IMR-90 (cell line): Measurements from ENCODE around the gene NTM. TPM values are rescaled to one million over a fixed set of nuclear protein-coding genes. Genes with fewer than 3 reads are reported as not detected.

Source experiments
- ATAC-seq: fragments of 200-7000 bp; cut with Tn5 transposase; 2 replicates; pipeline ENCODE4 v1.9.1; 2020; ENCODE audit warnings: low read depth, mild to moderate bottlenecking, moderate library complexity
- BruUV-seq: library from RNA; stranded (reverse); fragments of 400-500 nt; replicated peaks from 2 replicates; lab custom pipeline; 2021; lab: Mats Ljungman, UMichigan
- CTCF ChIA-PET: fragments of 300-600 bp; formaldehyde crosslinking; extraction: SDS; loops from one replicate; lab custom pipeline; 2021; ENCODE audit warnings: antibody characterized with exemption; lab: Yijun Ruan, JAX
- POLR2A ChIA-PET: fragments of 300-600 bp; sonication (Branson Sonifier 250); formaldehyde crosslinking; loops from one replicate; lab custom pipeline; 2022; ENCODE audit warnings: antibody characterized with exemption; ENCODE audit not compliant: unreplicated experiment; lab: Charles Lee
- DNase-seq: peaks from one replicate; pipeline ENCODE4 v3.0.0; 2013
- H2AFZ ChIP-seq: replicated peaks from 2 replicates; pipeline ENCODE3; 2013; ENCODE audit warnings: low read length, mild to moderate bottlenecking; ENCODE audit not compliant: poor library complexity
- H2AK5ac ChIP-seq: 2 replicates; pipeline ENCODE4 v1.6.1; 2013; ENCODE audit warnings: low read depth, low read length, inconsistent platforms
- H2AK9ac ChIP-seq: replicated peaks from 2 replicates; pipeline ENCODE3; 2013; ENCODE audit warnings: mild to moderate bottlenecking, low read depth, low read length, moderate library complexity; ENCODE audit not compliant: poor library complexity
- H2BK120ac ChIP-seq: 2 replicates; pipeline ENCODE4 v1.6.1; 2013; ENCODE audit warnings: low read depth, low read length, inconsistent platforms
- H2BK15ac ChIP-seq: 3 replicates; pipeline ENCODE4 v1.6.1; 2013; ENCODE audit warnings: low read depth, low read length, inconsistent platforms
- H2BK20ac ChIP-seq: 2 replicates; pipeline ENCODE4 v1.6.1; 2013; ENCODE audit warnings: low read depth, mild to moderate bottlenecking, inconsistent platforms, low read length, moderate library complexity
- H2BK5ac ChIP-seq: 2 replicates; pipeline ENCODE4 v1.6.1; 2013; ENCODE audit warnings: mild to moderate bottlenecking, low read depth, low read length, inconsistent platforms; ENCODE audit not compliant: poor library complexity, severe bottlenecking
- H3K14ac ChIP-seq: replicated peaks from 2 replicates; pipeline ENCODE4 v1.6.1; 2013; ENCODE audit warnings: low read depth, low read length, inconsistent platforms
- H3K18ac ChIP-seq: 2 replicates; pipeline ENCODE4 v1.6.1; 2013; ENCODE audit warnings: low read depth, low read length, control low read depth
- H3K23ac ChIP-seq: 2 replicates; pipeline ENCODE4 v1.6.1; 2013; ENCODE audit warnings: low read depth, low read length, inconsistent platforms
- H3K27ac ChIP-seq: 2 replicates; pipeline ENCODE4 v1.5.1; 2013; ENCODE audit warnings: mild to moderate bottlenecking, control low read depth, low read length; ENCODE audit not compliant: insufficient read depth
- H3K27me3 ChIP-seq: 2 replicates; pipeline ENCODE4 v1.6.1; 2013; ENCODE audit warnings: low read length; ENCODE audit not compliant: control insufficient read depth, insufficient read depth
- H3K36me3 ChIP-seq: 2 replicates; pipeline ENCODE4 v1.6.1; 2013; ENCODE audit warnings: low read length, mixed read lengths; ENCODE audit not compliant: control insufficient read depth, insufficient read depth
- H3K4ac ChIP-seq: 2 replicates; pipeline ENCODE4 v1.6.1; 2013; ENCODE audit warnings: low read depth, low read length, inconsistent platforms
- H3K4me1 ChIP-seq: 2 replicates; pipeline ENCODE4 v1.6.1; 2013; ENCODE audit warnings: low read length, mixed read lengths; ENCODE audit not compliant: control insufficient read depth, insufficient read depth
- H3K4me2 ChIP-seq: 2 replicates; pipeline ENCODE4 v1.6.1; 2013; ENCODE audit warnings: low read depth, mild to moderate bottlenecking, control low read depth, low read length, moderate library complexity
- H3K4me3 ChIP-seq: 2 replicates; pipeline ENCODE4 v1.5.1; 2013; ENCODE audit warnings: low read depth, mild to moderate bottlenecking, control low read depth, low read length, moderate library complexity; ENCODE audit not compliant: insufficient read depth
- H3K56ac ChIP-seq: 2 replicates; pipeline ENCODE4 v1.6.1; 2013; ENCODE audit warnings: low read length, inconsistent platforms; ENCODE audit not compliant: insufficient read depth; ENCODE audit errors: extremely low read depth
- H3K79me1 ChIP-seq, 2 experiments: 2 replicates each; pipeline ENCODE4 v1.6.1; 2013; ENCODE audit warnings: low read length in 2 of 2, inconsistent platforms in 1 of 2, low read depth in 1 of 2
- H3K9ac ChIP-seq: 2 replicates; pipeline ENCODE4 v1.6.1; 2013; ENCODE audit warnings: low read depth, low read length, control low read depth
- H3K9me1 ChIP-seq: 2 replicates; pipeline ENCODE4 v1.6.1; 2013; ENCODE audit warnings: low read length, inconsistent platforms; ENCODE audit not compliant: insufficient read depth
- H3K9me3 ChIP-seq: 2 replicates; pipeline ENCODE4 v1.6.1; 2013; ENCODE audit warnings: low read length; ENCODE audit not compliant: control insufficient read depth, insufficient read depth
- H4K20me1 ChIP-seq: 2 replicates; pipeline ENCODE4 v1.6.1; 2013; ENCODE audit warnings: low read length, inconsistent platforms; ENCODE audit not compliant: insufficient read depth
- H4K5ac ChIP-seq: 2 replicates; pipeline ENCODE4 v1.6.1; 2013; ENCODE audit warnings: mild to moderate bottlenecking, low read depth, low read length, control low read depth
- H4K8ac ChIP-seq, 2 experiments: 2 replicates each; pipeline ENCODE4 v1.6.1; 2013; ENCODE audit warnings: low read depth in 2 of 2, low read length in 2 of 2, control low read depth in 1 of 2, inconsistent platforms in 1 of 2
- H4K91ac ChIP-seq: 2 replicates; pipeline ENCODE4 v1.6.1; 2013; ENCODE audit warnings: low read depth, low read length, inconsistent platforms; ENCODE audit not compliant: insufficient read depth
- FOS ChIP-seq: fragments of 150-350 bp; IDR thresholded peaks from 2 replicates; pipeline ENCODE4 v1.6.1; 2016; ENCODE audit warnings: low read depth, low read length
- MAFK ChIP-seq: IDR thresholded peaks from 2 replicates; pipeline ENCODE4 v1.6.1; 2012; ENCODE audit warnings: low read depth, low read length, improper control_type of control experiment
- MAZ ChIP-seq: IDR thresholded peaks from 2 replicates; pipeline ENCODE4 v1.6.1; 2012; ENCODE audit warnings: low read depth, mild to moderate bottlenecking, low read length, improper control_type of control experiment, moderate library complexity, borderline replicate concordance
- NFE2L2 ChIP-seq: fragments of 150-350 bp; IDR thresholded peaks from 2 replicates; pipeline ENCODE4 v1.6.1; 2016; ENCODE audit warnings: low read depth, mild to moderate bottlenecking, low read length
- POLR2A ChIP-seq: IDR thresholded peaks from 2 replicates; pipeline ENCODE4 v1.6.1; 2012; ENCODE audit warnings: mild to moderate bottlenecking, low read depth, low read length
- RCOR1 ChIP-seq: IDR thresholded peaks from 2 replicates; pipeline ENCODE4 v1.6.1; 2012; ENCODE audit warnings: mild to moderate bottlenecking, low read length, improper control_type of control experiment; ENCODE audit not compliant: insufficient replicate concordance
- RFX5 ChIP-seq: IDR thresholded peaks from 2 replicates; pipeline ENCODE4 v1.8.0; 2012; ENCODE audit warnings: low read depth, mild to moderate bottlenecking, low read length, moderate library complexity
- SMC3 ChIP-seq: fragments of 150-350 bp; IDR thresholded peaks from 2 replicates; pipeline ENCODE4 v1.6.1; 2016; ENCODE audit warnings: low read depth, mild to moderate bottlenecking, antibody characterized with exemption, low read length, moderate library complexity
- WGBS, 2 experiments: methylation state at CpG; one replicate each; pipeline versions ENCODE4 v1.1.5 to v1.1.7; 2013; ENCODE audit warnings: missing lambda C conversion rate in 2 of 2; ENCODE audit not compliant: insufficient read length in 1 of 2; ENCODE audit errors: extremely low coverage in 2 of 2; 5-methylcytosine and 5-hydroxymethylcytosine counted together
- dilution Hi-C: fragments of 300-500 bp; cut with HindIII; formaldehyde crosslinking; loops from one replicate; pipeline ENCODE4 v1.14.3; 2018; ENCODE audit warnings: low sequenced_read_pairs; ENCODE audit not compliant: unreplicated experiment
- in situ Hi-C: fragments of 300-500 bp; cut with MboI; formaldehyde crosslinking; loops from 3 replicates; pipeline ENCODE4 v1.14.3; 2019; ENCODE audit warnings: low sequenced_read_pairs, inconsistent platforms, mixed read lengths
- intact Hi-C: fragments of 100-400 bp; cut with micrococcal nuclease; formaldehyde crosslinking; loops from 2 replicates; pipeline ENCODE4 v1.10.0; 2022
- polyA plus RNA-seq, 3 experiments: library from polyadenylated mRNA; depleted of rRNA; stranded (reverse); fragments of >200 nt; gene quantifications; 2 replicates each; pipeline ENCODE4 v1.2.3, GENCODE V29; 2012; ENCODE audit warnings: low replicate concordance in 1 of 3
- total RNA-seq: library from RNA; depleted of rRNA; stranded (reverse); fragments of >200 nt; gene quantifications from 2 replicates; pipeline ENCODE4 v1.2.3, GENCODE V29; 2012

NTM gene
- total and polyA plus RNA-seq, 2 of the 4 experiments (the other 2 are of a cell fraction): 19.5 to 25.5 TPM

GRCh38 chr11:131441051-131441810 lies 70.8 kb downstream of the NTM start:
- H2AK5ac ChIP-seq: no peak overlapping the region
- H3K4me3 ChIP-seq: no peak overlapping the region
- BruUV-seq: no TSS peak
- no peak overlapping the region for H2BK120ac ChIP-seq
- no peak for DNase-seq
- no peak overlapping the region for H2AK9ac ChIP-seq
- intact Hi-C loops (no loop called here), in situ Hi-C loops (no loop called here), dilution Hi-C loops (no loop called here)
- no peaks in the 10 kb centered on the region for H3K27me3 ChIP-seq
- no peaks in the 10 kb centered on the region for H3K79me1 ChIP-seq
- WGBS, 2 experiments: no CpG with 5 or more reads among the region's 5 CpGs
- TF ChIP-seq RCOR1: no peak
- no peak for TF ChIP-seq SMC3
- TF ChIP-seq RFX5: no peak
- no peak for TF ChIP-seq NFE2L2
- TF ChIP-seq POLR2A: no peak
- no peak for TF ChIP-seq MAFK
- TF ChIP-seq MAZ: no peak
- no peak for TF ChIP-seq FOS
- H4K20me1 ChIP-seq: no peaks in the 10 kb centered on the region
- no peaks in the 10 kb centered on the region for H3K36me3 ChIP-seq
- H3K4me2 ChIP-seq: no peak overlapping the region
- H2BK15ac ChIP-seq: no peak overlapping the region
- H3K56ac ChIP-seq: no peak overlapping the region
- POLR2A ChIA-PET: no interaction called here
- H3K4ac ChIP-seq: no peak overlapping the region
- H3K9me3 ChIP-seq: 0 out of 2 replicates have a peak, but pooled peaks cover 2% of the 10 kb centered on the region
- H3K4me1 ChIP-seq: no peaks in the 10 kb centered on the region
- no peak overlapping the region for H2AFZ ChIP-seq
- no peak overlapping the region for H3K18ac ChIP-seq
- no peak overlapping the region for H2BK20ac ChIP-seq
- no peak overlapping the region for H4K91ac ChIP-seq
- CTCF ChIA-PET: no interaction called here
- ATAC-seq: no peak
- no peak overlapping the region for H3K14ac ChIP-seq
- no peak overlapping the region for H3K9ac ChIP-seq
- no peak overlapping the region for H3K23ac ChIP-seq
- H3K27ac ChIP-seq: no peak overlapping the region
- no peaks in the 10 kb centered on the region for H3K9me1 ChIP-seq
- no peak overlapping the region for H2BK5ac ChIP-seq
- H4K5ac ChIP-seq: no peak overlapping the region
- no peak overlapping the region for H4K8ac ChIP-seq
